Measurements from ENCODE around the gene ARHGAP1. TPM values are rescaled to one million over a fixed set of nuclear protein-coding genes. Genes with fewer than 3 reads are reported as not detected.
"Not testable (repeated sequence)": the region's sequence is repeated elsewhere in the genome, so short reads cannot be mapped to it uniquely, and the experiment has no call there.

The ARHGAP1 gene
- polyA plus RNA-seq, 2 donors: 27.3 to 33.8 TPM

GRCh38 chr11:46724088-46724487 is 23.7 kb upstream of the ARHGAP1 start:
- Histone ChIP-seq H3K4me1 (ENCODE audit: control insufficient read depth in 2 of 2, insufficient read depth in 2 of 2, low read length in 1 of 2) (no peaks in the 10 kb centered on the region), H3K27me3 (ENCODE audit: control insufficient read depth in 1 of 2, insufficient read depth in 2 of 2, low read length in 2 of 2) (no peaks in the 10 kb centered on the region), H3K9me3 (ENCODE audit: control insufficient read depth in 2 of 2, insufficient read depth in 1 of 2, low read depth in 1 of 2, low read length in 1 of 2) (no peaks in the 10 kb centered on the region), H3K36me3 (ENCODE audit: control insufficient read depth in 2 of 2, insufficient read depth in 2 of 2, low read length in 1 of 2) (no peaks in the 10 kb centered on the region), H3K4me3 (ENCODE audit: low read depth in 1 of 2, low read length in 2 of 2) (no peak overlapping the region), H3K27ac (ENCODE audit: low read depth in 2 of 2, low read length in 1 of 2) (no peak overlapping the region)
- 60 to 63% methylated on average over 8 of the region's 8 CpGs for WGBS, 2 donors

- no peak overlapping the region for H3K4me3 ChIP-seq (ENCODE audit: low read depth in 1 of 2, low read length in 2 of 2)
- WGBS, 2 donors: 87 to 90% methylated on average over 8 of the region's 8 CpGs
- no peaks in the 10 kb centered on the region for H3K36me3 ChIP-seq (ENCODE audit: control insufficient read depth in 2 of 2, insufficient read depth in 2 of 2, low read length in 1 of 2)
- H3K27me3 ChIP-seq (ENCODE audit: control insufficient read depth in 1 of 2, insufficient read depth in 2 of 2, low read length in 2 of 2): no peaks in the 10 kb centered on the region
- H3K9me3 ChIP-seq (ENCODE audit: control insufficient read depth in 2 of 2, insufficient read depth in 1 of 2, low read depth in 1 of 2, low read length in 1 of 2): no peaks in the 10 kb centered on the region
- no peaks in the 10 kb centered on the region for H3K4me1 ChIP-seq (ENCODE audit: control insufficient read depth in 2 of 2, insufficient read depth in 2 of 2, low read length in 1 of 2)
- no peak overlapping the region for H3K27ac ChIP-seq (ENCODE audit: low read depth in 2 of 2, low read length in 1 of 2)
Measured at GRCh38 chr11:46723359-46723680, 22.9 kb upstream of the ARHGAP1 start.

GRCh38 chr11:46722566-46723358 is 22.3 kb upstream of the ARHGAP1 start:
- no peak overlapping the region for H3K4me3 ChIP-seq (ENCODE audit: low read depth in 1 of 2, low read length in 2 of 2)
- no peaks in the 10 kb centered on the region for H3K27me3 ChIP-seq (ENCODE audit: control insufficient read depth in 1 of 2, insufficient read depth in 2 of 2, low read length in 2 of 2)
- no peaks in the 10 kb centered on the region for H3K9me3 ChIP-seq (ENCODE audit: control insufficient read depth in 2 of 2, insufficient read depth in 1 of 2, low read depth in 1 of 2, low read length in 1 of 2)
- H3K36me3 ChIP-seq (ENCODE audit: control insufficient read depth in 2 of 2, insufficient read depth in 2 of 2, low read length in 1 of 2): no peaks in the 10 kb centered on the region
- H3K27ac ChIP-seq (ENCODE audit: low read depth in 2 of 2, low read length in 1 of 2): no peak overlapping the region
- WGBS, 2 donors: 92 to 95% methylated on average over 11 of the region's 11 CpGs
- no peaks in the 10 kb centered on the region for H3K4me1 ChIP-seq (ENCODE audit: control insufficient read depth in 2 of 2, insufficient read depth in 2 of 2, low read length in 1 of 2)

GRCh38 chr11:46721286-46721685 is 20.9 kb upstream of the ARHGAP1 start:
- Histone ChIP-seq H3K27me3 (ENCODE audit: control insufficient read depth in 1 of 2, insufficient read depth in 2 of 2, low read length in 2 of 2) (no peaks in the 10 kb centered on the region), H3K36me3 (ENCODE audit: control insufficient read depth in 2 of 2, insufficient read depth in 2 of 2, low read length in 1 of 2) (no peaks in the 10 kb centered on the region), H3K4me3 (ENCODE audit: low read depth in 1 of 2, low read length in 2 of 2) (no peak overlapping the region), H3K9me3 (ENCODE audit: control insufficient read depth in 2 of 2, insufficient read depth in 1 of 2, low read depth in 1 of 2, low read length in 1 of 2) (no peaks in the 10 kb centered on the region), H3K27ac (ENCODE audit: low read depth in 2 of 2, low read length in 1 of 2) (no peak overlapping the region), H3K4me1 (ENCODE audit: control insufficient read depth in 2 of 2, insufficient read depth in 2 of 2, low read length in 1 of 2) (no peaks in the 10 kb centered on the region)
- WGBS, 2 donors: 81 to 82% methylated on average over 6 of the region's 6 CpGs

GRCh38 chr11:46719543-46720218 is 19.3 kb upstream of the ARHGAP1 start:
- 90 to 92% methylated on average over 25 of the region's 25 CpGs for WGBS, 2 donors
- Histone ChIP-seq H3K9me3 (ENCODE audit: control insufficient read depth in 2 of 2, insufficient read depth in 1 of 2, low read depth in 1 of 2, low read length in 1 of 2) (no peaks in the 10 kb centered on the region), H3K4me1 (ENCODE audit: control insufficient read depth in 2 of 2, insufficient read depth in 2 of 2, low read length in 1 of 2) (no peaks in the 10 kb centered on the region), H3K4me3 (ENCODE audit: low read depth in 1 of 2, low read length in 2 of 2) (no peak overlapping the region), H3K27ac (ENCODE audit: low read depth in 2 of 2, low read length in 1 of 2) (no peak overlapping the region), H3K27me3 (ENCODE audit: control insufficient read depth in 1 of 2, insufficient read depth in 2 of 2, low read length in 2 of 2) (no peaks in the 10 kb centered on the region), H3K36me3 (ENCODE audit: control insufficient read depth in 2 of 2, insufficient read depth in 2 of 2, low read length in 1 of 2) (no peaks in the 10 kb centered on the region)

GRCh38 chr11:46719048-46719542 is 18.7 kb upstream of the ARHGAP1 start, which contains the start of gene F2:
Gene F2, plus strand, starts transcription at chr11:46719213. Its CDS starts 23 bp downstream, at chr11:46719236.
- H3K27ac ChIP-seq (ENCODE audit: low read depth in 2 of 2, low read length in 1 of 2): no peak within 1 kb of the TSS
- no peaks in the 10 kb centered on the region for H3K9me3 ChIP-seq (ENCODE audit: control insufficient read depth in 2 of 2, insufficient read depth in 1 of 2, low read depth in 1 of 2, low read length in 1 of 2)
- H3K27me3 ChIP-seq (ENCODE audit: control insufficient read depth in 1 of 2, insufficient read depth in 2 of 2, low read length in 2 of 2): no peaks in the 10 kb centered on the region
- H3K36me3 ChIP-seq (ENCODE audit: control insufficient read depth in 2 of 2, insufficient read depth in 2 of 2, low read length in 1 of 2): no peaks in the 10 kb centered on the region
- 79 to 80% methylated on average over 7 of the region's 7 CpGs for WGBS, 2 donors
- no peaks in the 10 kb centered on the region for H3K4me1 ChIP-seq (ENCODE audit: control insufficient read depth in 2 of 2, insufficient read depth in 2 of 2, low read length in 1 of 2)
- no peak within 1 kb of the TSS for H3K4me3 ChIP-seq (ENCODE audit: low read depth in 1 of 2, low read length in 2 of 2)

- Histone ChIP-seq H3K4me3 (ENCODE audit: low read depth in 1 of 2, low read length in 2 of 2) (no peak overlapping the region), H3K4me1 (ENCODE audit: control insufficient read depth in 2 of 2, insufficient read depth in 2 of 2, low read length in 1 of 2) (no peaks in the 10 kb centered on the region), H3K9me3 (ENCODE audit: control insufficient read depth in 2 of 2, insufficient read depth in 1 of 2, low read depth in 1 of 2, low read length in 1 of 2) (no peaks in the 10 kb centered on the region), H3K36me3 (ENCODE audit: control insufficient read depth in 2 of 2, insufficient read depth in 2 of 2, low read length in 1 of 2) (no peaks in the 10 kb centered on the region), H3K27ac (ENCODE audit: low read depth in 2 of 2, low read length in 1 of 2) (no peak overlapping the region), H3K27me3 (ENCODE audit: control insufficient read depth in 1 of 2, insufficient read depth in 2 of 2, low read length in 2 of 2) (no peaks in the 10 kb centered on the region)
- 80 to 84% methylated on average over 11 of the region's 11 CpGs for WGBS, 2 donors
Measured at GRCh38 chr11:46718155-46719019, 18.0 kb upstream of the ARHGAP1 start.

- H3K36me3 ChIP-seq (ENCODE audit: control insufficient read depth in 2 of 2, insufficient read depth in 2 of 2, low read length in 1 of 2); H3K27ac ChIP-seq (ENCODE audit: low read depth in 2 of 2, low read length in 1 of 2); H3K27me3 ChIP-seq (ENCODE audit: control insufficient read depth in 1 of 2, insufficient read depth in 2 of 2, low read length in 2 of 2); H3K4me1 ChIP-seq (ENCODE audit: control insufficient read depth in 2 of 2, insufficient read depth in 2 of 2, low read length in 1 of 2); H3K9me3 ChIP-seq (ENCODE audit: control insufficient read depth in 2 of 2, insufficient read depth in 1 of 2, low read depth in 1 of 2, low read length in 1 of 2); H3K4me3 ChIP-seq (ENCODE audit: low read depth in 1 of 2, low read length in 2 of 2): not testable (repeated sequence)
- WGBS, 2 donors: 92 to 98% methylated on average over 2 of the region's 2 CpGs
Measured at GRCh38 chr11:46717825-46718154, 17.4 kb upstream of the ARHGAP1 start.

GRCh38 chr11:46712874-46713576 is 12.6 kb upstream of the ARHGAP1 start:
- 90 to 94% methylated on average over 7 of the region's 7 CpGs for WGBS, 2 donors
- H3K36me3 ChIP-seq (ENCODE audit: control insufficient read depth in 2 of 2, insufficient read depth in 2 of 2, low read length in 1 of 2): no peaks in the 10 kb centered on the region
- H3K4me3 ChIP-seq (ENCODE audit: low read depth in 1 of 2, low read length in 2 of 2): no peak overlapping the region
- H3K4me1 ChIP-seq (ENCODE audit: control insufficient read depth in 2 of 2, insufficient read depth in 2 of 2, low read length in 1 of 2): no peaks in the 10 kb centered on the region
- no peak overlapping the region for H3K27ac ChIP-seq (ENCODE audit: low read depth in 2 of 2, low read length in 1 of 2)
- H3K9me3 ChIP-seq (ENCODE audit: control insufficient read depth in 2 of 2, insufficient read depth in 1 of 2, low read depth in 1 of 2, low read length in 1 of 2): no peaks in the 10 kb centered on the region
- H3K27me3 ChIP-seq (ENCODE audit: control insufficient read depth in 1 of 2, insufficient read depth in 2 of 2, low read length in 2 of 2): no peaks in the 10 kb centered on the region
